Stimulated activated CD4-positive, alpha-beta T cell treated with anti-CD3 and anti-CD28 coated beads, Interleukin-15, amount 100 ng/mL, for 1 hour (primary cell): ENCODE results near the gene PARP14.

Source experiments
- DNase-seq, 2 donors: peaks; one replicate each; pipeline ENCODE4 v3.0.0-alpha.2; 2020; ENCODE audit warnings: low read depth in 1 of 2, low spot score in 1 of 2

The PARP14 gene

DNA sequence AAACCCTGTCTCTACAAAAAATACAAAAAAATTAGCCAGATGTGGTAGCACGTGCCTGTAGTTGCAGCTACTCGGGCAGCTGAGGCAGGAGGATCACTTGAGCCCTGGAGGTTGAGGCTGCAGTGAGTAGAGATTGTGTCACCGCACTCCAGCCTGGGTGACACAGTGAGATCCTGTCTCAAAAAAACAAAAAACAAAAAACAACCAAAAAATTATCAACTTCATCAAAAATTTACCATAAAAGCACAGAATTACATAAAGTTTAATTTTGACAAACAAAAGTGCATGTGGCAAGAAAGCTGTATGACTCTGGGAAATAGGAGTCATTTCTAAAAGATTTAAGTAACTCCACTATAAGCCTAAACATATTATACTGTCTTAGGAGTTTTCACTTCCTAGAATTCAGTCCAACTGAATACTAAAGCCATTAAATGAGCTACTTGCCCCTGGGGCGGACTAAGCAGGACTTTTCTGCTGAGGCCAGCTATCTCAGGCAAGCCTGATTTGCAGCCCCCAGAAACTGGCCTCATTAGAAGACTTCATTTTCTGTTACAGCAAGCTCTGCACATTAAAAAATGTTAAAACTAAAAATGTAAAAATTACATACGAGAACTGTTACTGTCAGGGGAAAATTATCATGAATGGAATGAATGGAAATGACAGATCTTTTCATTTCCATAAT is 90.0 kb downstream of the PARP14 start:
- no peak for DNase-seq

DNA sequence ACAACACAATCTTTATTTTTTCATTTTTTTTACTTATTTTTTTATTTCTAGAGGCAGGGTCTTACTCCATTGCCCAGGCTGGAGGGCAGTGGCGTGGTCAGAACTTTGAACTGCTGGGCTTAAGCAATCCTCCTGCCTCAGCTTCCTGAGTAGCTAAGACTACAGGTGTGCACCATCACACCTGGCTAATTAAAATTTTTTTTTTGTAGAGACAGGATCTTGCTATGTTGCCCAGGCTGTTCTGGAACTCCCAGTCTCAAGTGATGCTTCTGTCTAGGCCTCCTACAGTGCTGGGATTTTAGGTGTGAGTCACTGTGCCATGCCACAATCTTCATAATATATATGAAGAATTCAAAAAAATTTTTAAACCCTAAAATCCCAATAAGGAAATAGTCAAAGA is 92.2 kb downstream of the PARP14 start:
- no peak for DNase-seq

DNA sequence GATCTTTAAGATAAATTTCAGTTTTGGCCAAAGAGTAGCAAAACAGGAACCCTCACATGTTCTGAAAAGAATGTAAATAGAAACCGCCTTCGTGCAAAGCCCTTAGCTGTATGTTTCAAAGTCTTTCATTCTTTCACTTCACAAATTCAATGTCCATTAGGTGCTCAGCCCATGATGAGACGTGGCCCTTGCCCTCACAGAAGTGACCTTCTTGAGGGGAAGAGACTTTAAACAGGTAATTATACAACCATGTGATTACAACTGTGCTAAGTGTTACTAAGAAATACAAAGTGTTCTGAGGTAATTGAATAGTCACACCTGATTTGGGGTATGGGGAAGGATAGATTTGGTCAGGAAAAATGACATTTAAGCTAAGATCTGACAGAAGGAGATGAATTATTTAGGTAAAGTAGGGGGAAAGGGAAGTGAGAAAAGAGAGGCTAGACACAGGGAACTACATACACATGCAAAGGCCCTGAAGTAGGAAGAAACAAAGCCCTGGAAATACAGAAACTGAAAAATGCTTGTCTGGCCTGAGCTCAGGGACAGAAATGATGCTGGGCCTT is 93.4 kb downstream of the PARP14 start:
- no peak for DNase-seq

DNA sequence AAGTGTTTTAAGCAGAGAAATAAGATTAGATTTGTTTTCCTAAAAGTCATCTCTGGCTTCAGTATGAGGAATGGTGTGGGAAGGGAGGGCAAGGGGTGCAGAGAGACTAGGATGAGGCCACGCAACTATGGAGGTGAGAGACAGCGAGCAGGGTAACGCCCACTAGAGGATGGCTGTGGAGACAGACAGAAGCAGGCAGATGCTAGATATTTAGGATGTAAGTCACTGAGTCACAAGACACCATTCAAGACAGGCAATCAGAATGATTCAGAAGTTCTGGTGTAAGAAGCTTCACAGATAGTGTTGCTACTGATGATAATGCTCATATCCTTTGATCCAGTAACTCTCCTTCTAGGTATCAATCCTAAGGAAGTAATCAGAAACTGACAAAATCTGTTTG is 93.9 kb downstream of the PARP14 start:
- no peak for DNase-seq

DNA sequence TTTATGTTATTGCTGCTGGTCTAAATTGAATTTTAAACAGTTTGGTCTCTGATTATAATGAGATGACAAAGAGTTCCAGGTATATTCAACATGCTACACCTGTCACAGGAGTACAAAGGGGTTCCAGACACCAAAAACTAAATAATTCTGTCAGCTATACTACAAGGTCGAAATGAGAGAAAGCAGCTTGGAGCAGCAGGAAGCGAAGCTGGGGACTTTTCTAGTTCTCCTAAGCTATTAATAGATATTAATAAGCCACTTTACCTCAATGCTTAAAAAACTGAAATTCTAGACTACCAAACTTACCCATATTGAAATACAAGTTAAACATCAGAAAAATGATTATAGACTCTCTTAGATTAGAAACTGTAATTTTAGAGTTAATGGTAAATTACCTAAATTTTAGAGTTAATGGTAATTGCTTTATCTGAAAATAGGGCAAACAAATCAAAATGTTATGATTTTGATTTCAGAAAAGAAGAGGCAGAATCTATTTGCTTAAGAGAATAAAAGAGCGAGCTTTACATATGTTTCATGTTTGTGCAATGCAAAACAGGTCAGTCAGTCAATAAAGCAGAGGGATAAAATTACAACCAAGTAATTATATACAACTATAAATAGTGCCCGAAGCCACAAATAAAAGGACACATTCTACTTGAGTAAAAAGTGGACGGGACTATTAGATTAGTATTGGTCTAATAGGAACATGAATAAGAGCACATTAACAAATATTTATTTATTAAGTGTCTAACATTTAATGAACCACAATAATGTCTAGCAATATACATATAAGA is 96.2 kb downstream of the PARP14 start:
- no peak for DNase-seq

DNA sequence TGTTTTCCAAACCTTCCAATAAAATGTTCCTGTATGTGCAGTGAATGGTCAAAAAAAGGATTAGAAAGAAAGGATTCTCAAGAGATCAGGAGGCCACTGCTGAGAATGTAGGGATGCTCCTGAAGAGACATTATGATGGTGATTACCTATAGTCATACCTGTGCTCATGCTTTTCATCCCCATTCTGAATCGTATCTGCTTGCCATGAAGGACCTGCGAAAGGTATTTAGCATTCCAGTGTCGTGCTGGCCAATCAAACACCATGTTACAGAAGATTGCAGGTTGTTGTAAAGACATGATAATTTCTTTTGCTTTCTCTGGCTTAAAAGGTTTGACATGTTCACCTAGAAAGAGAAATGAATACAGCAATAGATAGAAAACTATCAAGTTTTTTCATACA is 96.9 kb downstream of the PARP14 start:
- no peak for DNase-seq
